ENCODE measurements around the gene WWOX. TPM values are rescaled to one million over a fixed set of nuclear protein-coding genes. Genes with fewer than 3 reads are reported as not detected.

Gene WWOX
- total and polyA plus RNA-seq, 2 donors (not counting 1 experiment from before 2014, with no cell fraction given) = 10.5 to 42.3 TPM

- no peaks in the 10 kb centered on the region for H3K9me3 Mint-ChIP-seq (ENCODE audit: insufficient read depth)
- H4K20me1 ChIP-seq (ENCODE audit: control insufficient read depth, insufficient read depth, low read length, poor library complexity, severe bottlenecking) = no peaks in the 10 kb centered on the region
- no peak overlapping the region for H3K4me3 ChIP-seq (ENCODE audit: control extremely low read depth in 1 of 5, extremely low read depth in 1 of 5, insufficient read depth in 1 of 5, low read depth in 2 of 5, low read length in 4 of 5)
- H3K4me1 ChIP-seq (ENCODE audit: control insufficient read depth in 2 of 2, insufficient read depth in 2 of 2, low read length in 2 of 2) = no peaks in the 10 kb centered on the region
- H3K27me3 Mint-ChIP-seq = no peaks in the 10 kb centered on the region
- no peak overlapping the region for H3K4me3 Mint-ChIP-seq
- H3K79me2 ChIP-seq (ENCODE audit: control insufficient read depth, insufficient read depth, low read length) = no peaks in the 10 kb centered on the region
- TF ChIP-seq EZH2 (IDR thresholded peaks at IDR 0.05; ENCODE audit: borderline replicate concordance, insufficient read depth, low read depth, low read length, poor library complexity, severe bottlenecking) = no peak
- no peak for TF ChIP-seq CTCF (IDR thresholded peaks at IDR 0.05)
- DNase-seq = no peak
- no peak overlapping the region for H3K27ac Mint-ChIP-seq
- H3K4me2 ChIP-seq (replicated peaks; ENCODE audit: low read depth, low read length, poor library complexity, severe bottlenecking) = no peak overlapping the region
- ChIA-PET POLR2A (no interaction called here), CTCF (no interaction called here)
- no peak overlapping the region for H3K27ac ChIP-seq (ENCODE audit: low read length in 2 of 2)
- WGBS (ENCODE audit: insufficient coverage) = 100% methylated on average over 3 of the region's 8 CpGs
- no peak overlapping the region for H2AFZ ChIP-seq (ENCODE audit: insufficient read depth, low read depth, low read length, poor library complexity, severe bottlenecking)
- intact Hi-C loops (cut with micrococcal nuclease) = no loop called here
- no peaks in the 10 kb centered on the region for H3K36me3 ChIP-seq (replicated peaks in 1 of 2; ENCODE audit: control extremely low read depth in 1 of 2, control insufficient read depth in 1 of 2, extremely low read depth in 1 of 2, insufficient read depth in 2 of 2, low read length in 1 of 2)
- no peak for ATAC-seq (ENCODE audit: low read depth)
- H3K9me3 ChIP-seq (ENCODE audit: control extremely low read depth in 1 of 3, control insufficient read depth in 2 of 3, insufficient read depth in 1 of 3, low read length in 2 of 3) = no peaks in the 10 kb centered on the region
- no peak overlapping the region for H3K9ac ChIP-seq (ENCODE audit: low read length)
- no peaks in the 10 kb centered on the region for H3K27me3 ChIP-seq (replicated peaks in 1 of 4; ENCODE audit: control extremely low read depth in 1 of 4, control insufficient read depth in 3 of 4, insufficient read depth in 4 of 4, low read length in 3 of 4)
- H3K4me1 Mint-ChIP-seq = no peaks in the 10 kb centered on the region
These were observed 582.3 kb downstream of the WWOX start for GRCh38 chr16:78681743-78682142.

DNA sequence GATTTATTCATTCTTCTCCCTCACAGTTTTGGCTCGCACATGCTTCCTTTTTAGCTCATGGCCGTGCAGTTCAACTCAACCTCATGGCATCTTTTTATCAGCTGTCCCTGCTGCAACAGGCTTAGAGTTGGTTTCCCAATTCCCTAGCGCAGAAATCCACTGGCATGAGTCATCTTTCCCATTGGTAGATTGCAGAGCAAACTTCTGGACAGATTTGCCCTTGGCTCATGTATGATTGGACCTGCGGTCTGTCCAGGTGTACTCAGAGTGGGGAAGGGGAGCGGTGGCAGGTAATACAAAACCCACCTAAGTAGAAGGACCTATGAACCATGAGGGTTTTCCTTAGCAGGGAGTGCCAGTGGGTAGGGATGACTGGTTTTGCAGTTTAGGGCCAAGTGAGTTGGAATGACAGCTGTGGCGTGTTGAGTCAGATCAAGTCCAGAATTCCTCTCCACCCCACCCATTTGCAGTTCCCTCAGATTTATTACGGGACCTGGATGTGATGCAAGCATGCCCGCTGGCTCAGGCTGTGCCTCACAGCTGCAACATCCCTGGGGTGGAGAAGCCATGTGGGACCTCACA, 584.7 kb downstream of the WWOX start:
- Mint-ChIP-seq H3K27ac (no peak overlapping the region), H3K9me3 (ENCODE audit: insufficient read depth) (no peaks in the 10 kb centered on the region), H3K4me1 (no peaks in the 10 kb centered on the region), H3K27me3 (no peaks in the 10 kb centered on the region), H3K4me3 (no peak overlapping the region)
- no peaks in the 10 kb centered on the region for H3K4me1 ChIP-seq (ENCODE audit: control insufficient read depth in 2 of 2, insufficient read depth in 2 of 2, low read length in 2 of 2)
- ATAC-seq (ENCODE audit: low read depth) (no peak), DNase-seq (no peak)
- no peaks in the 10 kb centered on the region for H3K9me3 ChIP-seq (ENCODE audit: control extremely low read depth in 1 of 3, control insufficient read depth in 2 of 3, insufficient read depth in 1 of 3, low read length in 2 of 3)
- intact Hi-C loops (cut with micrococcal nuclease) = no loop called here
- H4K20me1 ChIP-seq (ENCODE audit: control insufficient read depth, insufficient read depth, low read length, poor library complexity, severe bottlenecking) = no peaks in the 10 kb centered on the region
- ChIA-PET CTCF (interaction anchor here (0.6 kb wide), 1 partner anchor 22 kb away, joined by 3 read pairs; no protein-coding TSS in a partner anchor), POLR2A (no interaction called here)
- H3K4me2 ChIP-seq (replicated peaks; ENCODE audit: low read depth, low read length, poor library complexity, severe bottlenecking) = no peak overlapping the region
- H3K4me3 ChIP-seq (ENCODE audit: control extremely low read depth in 1 of 5, extremely low read depth in 1 of 5, insufficient read depth in 1 of 5, low read depth in 2 of 5, low read length in 4 of 5) = no peak overlapping the region
- H3K9ac ChIP-seq (ENCODE audit: low read length) = no peak overlapping the region
- no peaks in the 10 kb centered on the region for H3K36me3 ChIP-seq (replicated peaks in 1 of 2; ENCODE audit: control extremely low read depth in 1 of 2, control insufficient read depth in 1 of 2, extremely low read depth in 1 of 2, insufficient read depth in 2 of 2, low read length in 1 of 2)
- WGBS (ENCODE audit: insufficient coverage) = 93% methylated on average over 8 of the region's 8 CpGs
- no peaks in the 10 kb centered on the region for H3K27me3 ChIP-seq (replicated peaks in 1 of 4; ENCODE audit: control extremely low read depth in 1 of 4, control insufficient read depth in 3 of 4, insufficient read depth in 4 of 4, low read length in 3 of 4)
- TF ChIP-seq EZH2 (IDR thresholded peaks at IDR 0.05; ENCODE audit: borderline replicate concordance, insufficient read depth, low read depth, low read length, poor library complexity, severe bottlenecking) = no peak
- TF ChIP-seq CTCF (IDR thresholded peaks at IDR 0.05) = no peak
- no peaks in the 10 kb centered on the region for H3K79me2 ChIP-seq (ENCODE audit: control insufficient read depth, insufficient read depth, low read length)
- no peak overlapping the region for H2AFZ ChIP-seq (ENCODE audit: insufficient read depth, low read depth, low read length, poor library complexity, severe bottlenecking)
- no peak overlapping the region for H3K27ac ChIP-seq (ENCODE audit: low read length in 2 of 2)
